Right lobe of liver (tissue), 4 donors: ENCODE data around the gene H3-3A.

ENCODE experiments used
- POLR2A ChIP-seq: fragments of 450-650 bp; IDR thresholded peaks from one replicate; pipeline ENCODE4 v1.6.1; 2017; ENCODE audit warnings: antibody characterized with exemption, mild to moderate bottlenecking
- TF ChIP-seq, protein P1 (sequence below), 4 donors: fragments of 200-600 bp in 3 of 4; fragments of 450-650 bp in 1 of 4; IDR thresholded peaks; one replicate each; pipeline versions ENCODE4 v1.5.1 to v1.8.0; 2016 to 2022; ENCODE audit warnings: antibody characterized with exemption in 4 of 4, mild to moderate bottlenecking in 2 of 4
- donor health status: DM: no; HTN: no; CAD: no.
- donor health status: DM: no; HTN: no; CAD: no.
- donor health status: DM: no; HTN: yes; CAD: no.

DNA sequence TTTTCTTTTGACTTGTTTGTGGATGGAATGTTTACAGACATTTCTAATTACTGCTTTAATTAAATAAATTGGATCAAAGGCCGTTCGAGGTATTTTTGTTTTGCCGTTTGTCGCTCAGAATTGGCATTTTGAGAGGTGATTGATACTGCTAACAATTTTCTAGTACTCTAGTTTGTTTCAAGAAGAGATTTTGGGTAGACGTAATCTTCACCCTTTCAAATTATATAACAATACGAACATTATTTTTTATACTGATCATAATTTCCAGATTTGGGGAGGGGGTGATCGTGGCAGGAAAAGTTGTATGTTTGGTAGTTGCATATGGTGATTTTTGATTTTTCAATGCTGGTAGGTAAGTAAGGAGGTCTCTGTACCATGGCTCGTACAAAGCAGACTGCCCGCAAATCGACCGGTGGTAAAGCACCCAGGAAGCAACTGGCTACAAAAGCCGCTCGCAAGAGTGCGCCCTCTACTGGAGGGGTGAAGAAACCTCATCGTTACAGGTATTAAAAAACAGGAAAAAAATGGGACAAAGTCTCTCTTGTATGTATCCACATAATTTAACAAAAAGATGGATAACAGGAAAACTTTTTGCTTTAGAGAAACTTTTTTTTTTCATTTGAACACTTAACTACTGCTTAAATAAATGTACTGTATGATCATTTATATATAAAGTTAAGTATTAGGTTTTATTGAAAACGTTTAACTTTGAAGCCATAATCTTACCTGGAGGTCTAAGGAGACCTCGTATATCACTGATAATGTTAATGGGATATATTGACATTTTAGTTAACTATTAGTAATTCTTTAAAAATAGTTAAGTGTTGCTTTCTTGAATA is 1.7 kb downstream of the H3-3A start:
- TF ChIP-seq, protein P1, sequence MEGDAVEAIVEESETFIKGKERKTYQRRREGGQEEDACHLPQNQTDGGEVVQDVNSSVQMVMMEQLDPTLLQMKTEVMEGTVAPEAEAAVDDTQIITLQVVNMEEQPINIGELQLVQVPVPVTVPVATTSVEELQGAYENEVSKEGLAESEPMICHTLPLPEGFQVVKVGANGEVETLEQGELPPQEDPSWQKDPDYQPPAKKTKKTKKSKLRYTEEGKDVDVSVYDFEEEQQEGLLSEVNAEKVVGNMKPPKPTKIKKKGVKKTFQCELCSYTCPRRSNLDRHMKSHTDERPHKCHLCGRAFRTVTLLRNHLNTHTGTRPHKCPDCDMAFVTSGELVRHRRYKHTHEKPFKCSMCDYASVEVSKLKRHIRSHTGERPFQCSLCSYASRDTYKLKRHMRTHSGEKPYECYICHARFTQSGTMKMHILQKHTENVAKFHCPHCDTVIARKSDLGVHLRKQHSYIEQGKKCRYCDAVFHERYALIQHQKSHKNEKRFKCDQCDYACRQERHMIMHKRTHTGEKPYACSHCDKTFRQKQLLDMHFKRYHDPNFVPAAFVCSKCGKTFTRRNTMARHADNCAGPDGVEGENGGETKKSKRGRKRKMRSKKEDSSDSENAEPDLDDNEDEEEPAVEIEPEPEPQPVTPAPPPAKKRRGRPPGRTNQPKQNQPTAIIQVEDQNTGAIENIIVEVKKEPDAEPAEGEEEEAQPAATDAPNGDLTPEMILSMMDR (IDR thresholded peaks at IDR 0.05), result peak; percentile 56 to 87 (median 60)
- peak; percentile 65 for TF ChIP-seq POLR2A
